ENCODE data around the gene IFI27L1.
A peak's percentile ranks its signal among the peaks of the same experiment; 100 is the strongest.

Gene IFI27L1

GRCh38 chr14:94081386-94081820 lies 293 bp downstream of the IFI27L1 start:
- Mint-ChIP-seq H3K36me3 (ENCODE audit: low read depth) (peaks cover 39% of the 10 kb centered on the region), H3K27me3 (no peaks in the 10 kb centered on the region), H3K27ac (peak overlapping the region; percentile 99), H3K4me1 (peaks cover 43% of the 10 kb centered on the region), H3K9me3 (peaks cover 7% of the 10 kb centered on the region), H3K4me3 (peak overlapping the region; percentile 99)
- ATAC-seq, result no peak
- DNase-seq, result peak; percentile 4

- no peaks in the 10 kb centered on the region for H3K4me1 Mint-ChIP-seq
- no peaks in the 10 kb centered on the region for H3K27me3 Mint-ChIP-seq
- ATAC-seq (no peak), DNase-seq (no peak)
- H3K27ac Mint-ChIP-seq, result no peak overlapping the region
- H3K4me3 Mint-ChIP-seq, result no peak overlapping the region
- peaks cover 3% of the 10 kb centered on the region for H3K9me3 Mint-ChIP-seq
- peaks cover 3% of the 10 kb centered on the region for H3K36me3 Mint-ChIP-seq (ENCODE audit: low read depth)
Measured at GRCh38 chr14:94087891-94088290, 6.8 kb downstream of the IFI27L1 start.

- Mint-ChIP-seq H3K27ac (no peak overlapping the region), H3K9me3 (peaks cover 3% of the 10 kb centered on the region), H3K4me3 (no peak overlapping the region), H3K27me3 (no peaks in the 10 kb centered on the region), H3K36me3 (ENCODE audit: low read depth) (peaks cover 2% of the 10 kb centered on the region), H3K4me1 (no peaks in the 10 kb centered on the region)
- ATAC-seq (no peak), DNase-seq (no peak)
Measured at GRCh38 chr14:94088516-94088915, 7.4 kb downstream of the IFI27L1 start.

GRCh38 chr14:94089479-94089878 lies 8.4 kb downstream of the IFI27L1 start:
- Mint-ChIP-seq H3K36me3 (ENCODE audit: low read depth) (peaks cover 2% of the 10 kb centered on the region), H3K27me3 (no peaks in the 10 kb centered on the region), H3K27ac (no peak overlapping the region), H3K4me1 (no peaks in the 10 kb centered on the region), H3K4me3 (no peak overlapping the region), H3K9me3 (peaks cover 3% of the 10 kb centered on the region)
- DNase-seq (no peak), ATAC-seq (no peak)

GRCh38 chr14:94093418-94093817 lies 12.3 kb downstream of the IFI27L1 start:
- Mint-ChIP-seq H3K4me3 (no peak overlapping the region), H3K36me3 (ENCODE audit: low read depth) (peaks cover under 1% of the 10 kb centered on the region), H3K27me3 (no peaks in the 10 kb centered on the region), H3K4me1 (no peaks in the 10 kb centered on the region), H3K9me3 (no peaks in the 10 kb centered on the region), H3K27ac (no peak overlapping the region)
- no peak for DNase-seq
- no peak for ATAC-seq

- Mint-ChIP-seq H3K27ac (no peak overlapping the region), H3K4me3 (no peak overlapping the region), H3K9me3 (no peaks in the 10 kb centered on the region), H3K27me3 (no peaks in the 10 kb centered on the region), H3K36me3 (ENCODE audit: low read depth) (peaks cover 2% of the 10 kb centered on the region), H3K4me1 (no peaks in the 10 kb centered on the region)
- no peak for DNase-seq
- no peak for ATAC-seq
Measured at GRCh38 chr14:94097091-94097490, 16.0 kb downstream of the IFI27L1 start.

- Mint-ChIP-seq H3K27me3 (no peaks in the 10 kb centered on the region), H3K4me3 (no peak overlapping the region), H3K27ac (no peak overlapping the region), H3K36me3 (ENCODE audit: low read depth) (peaks cover 2% of the 10 kb centered on the region), H3K4me1 (no peaks in the 10 kb centered on the region), H3K9me3 (no peaks in the 10 kb centered on the region)
- ATAC-seq, result peak; percentile 35
- DNase-seq, result no peak
Measured at GRCh38 chr14:94098326-94098992, 17.3 kb downstream of the IFI27L1 start.

- ATAC-seq (no peak), DNase-seq (no peak)
- Mint-ChIP-seq H3K4me3 (no peak overlapping the region), H3K27me3 (no peaks in the 10 kb centered on the region), H3K4me1 (no peaks in the 10 kb centered on the region), H3K9me3 (no peaks in the 10 kb centered on the region), H3K36me3 (ENCODE audit: low read depth) (peaks cover 2% of the 10 kb centered on the region), H3K27ac (no peak overlapping the region)
Measured at GRCh38 chr14:94099006-94099405, 17.9 kb downstream of the IFI27L1 start.

GRCh38 chr14:94100847-94101246 lies 19.7 kb downstream of the IFI27L1 start:
- ATAC-seq, result no peak
- DNase-seq, result no peak
- H3K36me3 Mint-ChIP-seq (ENCODE audit: low read depth), result peaks cover 3% of the 10 kb centered on the region
- no peak overlapping the region for H3K27ac Mint-ChIP-seq
- H3K27me3 Mint-ChIP-seq, result no peaks in the 10 kb centered on the region
- no peaks in the 10 kb centered on the region for H3K9me3 Mint-ChIP-seq
- H3K4me1 Mint-ChIP-seq, result no peaks in the 10 kb centered on the region
- no peak overlapping the region for H3K4me3 Mint-ChIP-seq

- DNase-seq (no peak), ATAC-seq (no peak)
- Mint-ChIP-seq H3K4me3 (no peak overlapping the region), H3K27ac (no peak overlapping the region), H3K9me3 (no peaks in the 10 kb centered on the region), H3K4me1 (no peaks in the 10 kb centered on the region), H3K36me3 (ENCODE audit: low read depth) (peaks cover 3% of the 10 kb centered on the region), H3K27me3 (no peaks in the 10 kb centered on the region)
Measured at GRCh38 chr14:94101748-94102147, 20.6 kb downstream of the IFI27L1 start.

GRCh38 chr14:94102768-94103482 lies 21.8 kb downstream of the IFI27L1 start:
- no peaks in the 10 kb centered on the region for H3K27me3 Mint-ChIP-seq
- no peak overlapping the region for H3K27ac Mint-ChIP-seq
- ATAC-seq, result no peak
- H3K36me3 Mint-ChIP-seq (ENCODE audit: low read depth), result peaks cover 3% of the 10 kb centered on the region
- no peak for DNase-seq
- no peak overlapping the region for H3K4me3 Mint-ChIP-seq
- H3K4me1 Mint-ChIP-seq, result no peaks in the 10 kb centered on the region
- H3K9me3 Mint-ChIP-seq, result no peaks in the 10 kb centered on the region

- ATAC-seq (no peak), DNase-seq (no peak)
- no peaks in the 10 kb centered on the region for H3K27me3 Mint-ChIP-seq
- H3K4me1 Mint-ChIP-seq, result no peaks in the 10 kb centered on the region
- no peak overlapping the region for H3K27ac Mint-ChIP-seq
- no peak overlapping the region for H3K4me3 Mint-ChIP-seq
- peaks cover 1% of the 10 kb centered on the region for H3K36me3 Mint-ChIP-seq (ENCODE audit: low read depth)
- H3K9me3 Mint-ChIP-seq, result no peaks in the 10 kb centered on the region
Measured at GRCh38 chr14:94103554-94104150, 22.5 kb downstream of the IFI27L1 start.

GRCh38 chr14:94104731-94105130 lies 23.6 kb downstream of the IFI27L1 start:
- Mint-ChIP-seq H3K27ac (no peak overlapping the region), H3K9me3 (no peaks in the 10 kb centered on the region), H3K4me3 (no peak overlapping the region), H3K4me1 (no peaks in the 10 kb centered on the region), H3K27me3 (no peaks in the 10 kb centered on the region), H3K36me3 (ENCODE audit: low read depth) (peaks cover 1% of the 10 kb centered on the region)
- ATAC-seq, result no peak
- no peak for DNase-seq

- H3K4me1 Mint-ChIP-seq, result no peaks in the 10 kb centered on the region
- no peak overlapping the region for H3K4me3 Mint-ChIP-seq
- no peak overlapping the region for H3K27ac Mint-ChIP-seq
- H3K27me3 Mint-ChIP-seq, result peaks cover 3% of the 10 kb centered on the region
- H3K36me3 Mint-ChIP-seq (ENCODE audit: low read depth), result no peaks in the 10 kb centered on the region
- ATAC-seq, result no peak
- no peaks in the 10 kb centered on the region for H3K9me3 Mint-ChIP-seq
- DNase-seq, result no peak
Measured at GRCh38 chr14:94109915-94110250, 28.8 kb downstream of the IFI27L1 start.

GRCh38 chr14:94110552-94111181 lies 29.6 kb downstream of the IFI27L1 start, which contains the start of gene IFI27:
Gene IFI27, plus strand, starts transcription at chr14:94110736.
- peaks cover 8% of the 10 kb centered on the region for H3K27me3 Mint-ChIP-seq

More at GRCh38 chr14:94110552-94111181, 29.6 kb downstream of the IFI27L1 start, which contains the start of gene IFI27:
- Mint-ChIP-seq H3K4me1 (no peaks in the 10 kb centered on the region), H3K9me3 (no peaks in the 10 kb centered on the region), H3K36me3 (ENCODE audit: low read depth) (no peaks in the 10 kb centered on the region), H3K27ac (no peak within 1 kb of the TSS), H3K4me3 (no peak within 1 kb of the TSS)
- no peak for DNase-seq
- ATAC-seq, result no peak
